HepG2 (cell line): ENCODE measurements around the gene LAPTM4A. TPM values are rescaled to one million over a fixed set of nuclear protein-coding genes. Genes with fewer than 3 reads are reported as not detected.

ENCODE experiments used
- ELF3 ChIP-seq: IDR thresholded peaks from 2 replicates; pipeline ENCODE4 v1.6.1; 2016; ENCODE audit warnings: missing genetic modification reagents, missing compliant biosample characterization
- HIC2 ChIP-seq: sonication (generic); formaldehyde crosslinking; IDR thresholded peaks from 2 replicates; pipeline ENCODE4 v1.9.0; 2022; ENCODE audit warnings: low read depth, missing genetic modification reagents
- HNRNPH1 ChIP-seq: fragments of 200-400 bp; formaldehyde crosslinking; optimal IDR thresholded peaks from 2 replicates; pipeline ENCODE3; 2017; ENCODE audit warnings: mild to moderate bottlenecking, low read depth, low read length
- MAFK ChIP-seq, 2 experiments: IDR thresholded peaks in 1 of 2; conservative IDR thresholded peaks in 1 of 2; 2 replicates each; pipeline ENCODE4 v1.6.1; 2011; ENCODE audit warnings: improper control_type of control experiment in 2 of 2, low read length in 2 of 2
- MATR3 ChIP-seq: sonication (generic); formaldehyde crosslinking; IDR thresholded peaks from 2 replicates; pipeline ENCODE4 v1.4.0; 2020; ENCODE audit warnings: missing genetic modification reagents
- MYC ChIP-seq: sonication (generic); formaldehyde crosslinking; IDR thresholded peaks from 2 replicates; pipeline ENCODE4 v1.9.0; 2021; ENCODE audit warnings: missing genetic modification reagents, borderline replicate concordance
- MYNN ChIP-seq: sonication (generic); formaldehyde crosslinking; IDR thresholded peaks from 2 replicates; pipeline ENCODE4 v1.4.0; 2020; ENCODE audit warnings: mild to moderate bottlenecking, low read depth, missing genetic modification reagents
- POLR2AphosphoS2 ChIP-seq: IDR thresholded peaks from 2 replicates; pipeline ENCODE4 v1.6.1; 2011; ENCODE audit warnings: low read depth, low read length, improper control_type of control experiment
- PPARG ChIP-seq: conservative IDR thresholded peaks from 2 replicates; pipeline ENCODE4 v1.6.1; 2016; ENCODE audit warnings: missing biosample characterization, missing genetic modification reagents
- SUZ12 ChIP-seq: fragments of 150-350 bp; IDR thresholded peaks from 2 replicates; pipeline ENCODE4 v1.6.1; 2014; ENCODE audit warnings: low read depth, low read length
- TRIM22 ChIP-seq: fragments of 450-650 bp; IDR thresholded peaks from 2 replicates; pipeline ENCODE4 v1.6.1; 2017
- ZBTB2 ChIP-seq: sonication (generic); formaldehyde crosslinking; IDR thresholded peaks from 2 replicates; pipeline ENCODE4 v1.8.0; 2022; ENCODE audit warnings: low read depth, missing genetic modification reagents
- ZC3H4 ChIP-seq: sonication (generic); formaldehyde crosslinking; IDR thresholded peaks from 2 replicates; pipeline ENCODE4 v1.4.0; 2020; ENCODE audit warnings: missing genetic modification reagents, borderline replicate concordance
- ZNF276 ChIP-seq: sonication (generic); formaldehyde crosslinking; IDR thresholded peaks from 2 replicates; pipeline ENCODE4 v1.4.0; 2020; ENCODE audit warnings: mild to moderate bottlenecking, low read depth, missing genetic modification reagents
- ZNF367 ChIP-seq: sonication (generic); formaldehyde crosslinking; IDR thresholded peaks from 2 replicates; pipeline ENCODE4 v1.4.0; 2020; ENCODE audit warnings: missing genetic modification reagents, borderline replicate concordance
- ZNF451 ChIP-seq: sonication (generic); formaldehyde crosslinking; IDR thresholded peaks from 2 replicates; pipeline ENCODE4 v1.5.0; 2020; ENCODE audit warnings: mild to moderate bottlenecking, missing genetic modification reagents
- ZNF580 ChIP-seq: IDR thresholded peaks from 2 replicates; pipeline ENCODE4 v1.6.1; 2016; ENCODE audit warnings: low read depth, borderline replicate concordance
- ZNF605 ChIP-seq: sonication (generic); formaldehyde crosslinking; IDR thresholded peaks from 2 replicates; pipeline ENCODE4 v1.8.0; 2022; ENCODE audit warnings: mild to moderate bottlenecking, missing genetic modification reagents
- ZNF652 ChIP-seq: IDR thresholded peaks from 2 replicates; pipeline ENCODE4 v1.6.1; 2016; ENCODE audit warnings: low read depth, borderline replicate concordance
- ZNF660 ChIP-seq: sonication (generic); formaldehyde crosslinking; IDR thresholded peaks from 2 replicates; pipeline ENCODE4 v1.5.1; 2020; ENCODE audit warnings: mild to moderate bottlenecking, low read depth, missing genetic modification reagents, borderline replicate concordance
- ZNF672 ChIP-seq: sonication (generic); formaldehyde crosslinking; IDR thresholded peaks from 2 replicates; pipeline ENCODE4 v1.8.1; 2022; ENCODE audit warnings: missing genetic modification reagents
- ZNF674 ChIP-seq: sonication (generic); formaldehyde crosslinking; IDR thresholded peaks from 2 replicates; pipeline ENCODE4 v1.5.0; 2020; ENCODE audit warnings: low read depth, mild to moderate bottlenecking, missing genetic modification reagents
- ZSCAN29 ChIP-seq: sonication (generic); formaldehyde crosslinking; conservative IDR thresholded peaks from 2 replicates; pipeline ENCODE4 v1.4.0; 2020; ENCODE audit warnings: mild to moderate bottlenecking, missing genetic modification reagents
- polyA plus RNA-seq, 8 experiments: library from polyadenylated mRNA; depleted of rRNA in 3 of 8; stranded (reverse) in 7 of 8; unstranded in 1 of 8; fragments of >200 nt; fragmentation: Illumina TruSeq in 4 of 8; extraction: Trizol in 4 of 8; gene quantifications; 2 replicates each; pipeline versions ENCODE4 v1.2.1 to v1.2.3, GENCODE V29; 2011 to 2016; ENCODE audit warnings: low read depth in 4 of 8, missing spikeins in 1 of 8, mixed read lengths in 1 of 8; ENCODE audit not compliant: insufficient read depth in 1 of 8
- total RNA-seq, 5 experiments: library from RNA; depleted of rRNA; stranded (reverse); fragments of >200 nt; fragmentation: Illumina TruSeq; extraction: Trizol; gene quantifications; 2 replicates each; pipeline ENCODE4 v1.2.3, GENCODE V29; 2016; ENCODE audit warnings: low read depth in 1 of 5

LAPTM4A gene
- total and polyA plus RNA-seq, 2 of the 13 experiments (the other 11 are each of a cell fraction or from before 2014, with no cell fraction given): 116 to 558 TPM

GRCh38 chr2:20097889-20098714 is 46.7 kb upstream of the LAPTM4A start (continued):
- TF ChIP-seq SUZ12 (no peak), ZNF451 (CRISPR knock-in tag) (no peak), ZNF580 (CRISPR knock-in tag) (no peak; the same call in 1 of the 2 replicates), MATR3 (CRISPR knock-in tag) (no peak), ZNF367 (CRISPR knock-in tag) (no peak), ZC3H4 (no peak), ZSCAN29 (CRISPR knock-in tag) (no peak), MAFK (conservative IDR thresholded peaks at IDR 0.05 in 1 of 2, IDR thresholded peaks at IDR 0.05 in 1 of 2; ENCODE audit: low read length in 2 of 2) (no peak; a peak in 1 of 4 replicates), PPARG (CRISPR knock-in tag) (no peak; the same call in 1 of the 2 replicates), ZNF672 (CRISPR knock-in tag) (no peak), HNRNPH1 (no peak), ELF3 (CRISPR knock-in tag) (peak; percentile 75; the same call in 1 of the 2 replicates), MYC (peak; percentile 8; the same call in 1 of the 2 replicates), ZNF652 (CRISPR knock-in tag) (no peak), MYNN (CRISPR knock-in tag) (peak; percentile 76; the same call in 1 of the 2 replicates), HIC2 (CRISPR knock-in tag) (no peak), ZNF674 (no peak), ZNF660 (CRISPR knock-in tag) (no peak), TRIM22 (no peak), POLR2AphosphoS2 (no peak), ZNF605 (CRISPR knock-in tag) (no peak), ZBTB2 (CRISPR knock-in tag) (no peak), ZNF276 (CRISPR knock-in tag) (no peak)
